Osteocyte (in vitro differentiated cells): ENCODE data around the gene RAP1GAP2. TPM values are rescaled to one million over a fixed set of nuclear protein-coding genes. Genes with fewer than 3 reads are reported as not detected.

Experiments
- DNase-seq: peaks from one replicate; pipeline ENCODE4 v3.0.0; 2021; ENCODE audit warnings: mixed read lengths; ENCODE audit not compliant: unreplicated experiment; ENCODE audit errors: extremely low spot score
- H3K27ac Mint-ChIP-seq: one replicate; pipeline ENCODE4 v1.8.0; 2021; ENCODE audit warnings: mild to moderate bottlenecking, mixed read lengths; ENCODE audit not compliant: unreplicated experiment
- H3K27me3 Mint-ChIP-seq: one replicate; pipeline ENCODE4 v1.8.0; 2021; ENCODE audit warnings: mixed read lengths; ENCODE audit not compliant: unreplicated experiment
- H3K36me3 Mint-ChIP-seq: one replicate; pipeline ENCODE4 v1.8.0; 2021; ENCODE audit warnings: mixed read lengths; ENCODE audit not compliant: unreplicated experiment
- H3K4me1 Mint-ChIP-seq: one replicate; pipeline ENCODE4 v1.8.0; 2021; ENCODE audit warnings: mixed read lengths; ENCODE audit not compliant: unreplicated experiment
- H3K4me3 Mint-ChIP-seq: one replicate; pipeline ENCODE4 v1.8.0; 2021; ENCODE audit warnings: mild to moderate bottlenecking, moderate library complexity, mixed read lengths; ENCODE audit not compliant: unreplicated experiment
- H3K9me3 Mint-ChIP-seq: one replicate; pipeline ENCODE4 v1.8.0; 2021; ENCODE audit warnings: mixed read lengths; ENCODE audit not compliant: unreplicated experiment
- CTCF ChIP-seq: fragments of 200-600 bp; sonication (generic); IDR thresholded peaks from 2 replicates; pipeline ENCODE4 v1.5.0; 2021; ENCODE audit warnings: antibody characterized with exemption, mild to moderate bottlenecking, moderate library complexity
- total RNA-seq: library from RNA; stranded (reverse); gene quantifications from 2 replicates; pipeline ENCODE4 v1.2.1, GENCODE V29; 2021

RAP1GAP2 gene
- total RNA-seq, 1 donor from 2014 or later, result 6.3 TPM

GRCh38 chr17:2901582-2901981 lies 105.3 kb downstream of the RAP1GAP2 start:
- Mint-ChIP-seq H3K27ac (no peak overlapping the region), H3K4me3 (no peak overlapping the region), H3K9me3 (no peaks in the 10 kb centered on the region), H3K27me3 (no peaks in the 10 kb centered on the region), H3K36me3 (no peaks in the 10 kb centered on the region), H3K4me1 (no peaks in the 10 kb centered on the region)
- TF ChIP-seq CTCF, result no peak
- DNase-seq, result no peak

GRCh38 chr17:2902546-2902945 lies 106.3 kb downstream of the RAP1GAP2 start:
- DNase-seq, result no peak
- H3K27me3 Mint-ChIP-seq, result no peaks in the 10 kb centered on the region
- H3K4me3 Mint-ChIP-seq, result no peak overlapping the region
- no peak for TF ChIP-seq CTCF
- H3K4me1 Mint-ChIP-seq, result no peaks in the 10 kb centered on the region
- no peaks in the 10 kb centered on the region for H3K36me3 Mint-ChIP-seq
- no peak overlapping the region for H3K27ac Mint-ChIP-seq
- peaks cover 5% of the 10 kb centered on the region for H3K9me3 Mint-ChIP-seq

GRCh38 chr17:2903193-2903974 lies 107.1 kb downstream of the RAP1GAP2 start:
- Mint-ChIP-seq H3K9me3 (peaks cover 5% of the 10 kb centered on the region), H3K27me3 (no peaks in the 10 kb centered on the region), H3K36me3 (no peaks in the 10 kb centered on the region), H3K4me1 (peaks cover 2% of the 10 kb centered on the region), H3K27ac (no peak overlapping the region), H3K4me3 (no peak overlapping the region)
- DNase-seq, result no peak
- TF ChIP-seq CTCF, result no peak

DNA sequence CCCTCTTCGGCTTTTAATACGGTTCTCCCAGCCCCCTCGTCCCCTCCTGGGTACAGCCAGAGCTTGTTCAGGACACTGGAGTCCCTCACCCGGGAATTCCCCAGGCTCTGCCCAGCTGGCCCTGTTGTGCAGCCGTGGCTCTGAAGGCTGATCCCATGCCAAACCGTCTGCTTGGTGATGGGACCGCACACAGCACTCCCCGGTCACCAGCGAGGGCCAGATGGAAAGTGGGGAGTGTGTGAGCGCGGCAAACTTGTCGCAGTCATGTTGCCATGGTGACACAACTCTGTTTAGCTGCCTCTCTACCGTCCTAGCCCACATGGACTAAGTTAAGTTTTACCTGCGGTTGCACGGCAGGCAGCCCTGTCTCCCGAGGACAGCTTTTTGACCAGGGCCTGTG lies 107.9 kb downstream of the RAP1GAP2 start:
- no peaks in the 10 kb centered on the region for H3K27me3 Mint-ChIP-seq
- TF ChIP-seq CTCF, result no peak

GRCh38 chr17:2905269-2905668 lies 109.0 kb downstream of the RAP1GAP2 start:
- no peak for TF ChIP-seq CTCF
- Mint-ChIP-seq H3K9me3 (peaks cover 5% of the 10 kb centered on the region), H3K27me3 (no peaks in the 10 kb centered on the region), H3K27ac (no peak overlapping the region), H3K36me3 (no peaks in the 10 kb centered on the region), H3K4me1 (peaks cover 17% of the 10 kb centered on the region), H3K4me3 (no peak overlapping the region)
- no peak for DNase-seq

More for the DNA sequence above, 107.9 kb downstream of the RAP1GAP2 start:
- no peak overlapping the region for H3K4me3 Mint-ChIP-seq
- peaks cover 5% of the 10 kb centered on the region for H3K9me3 Mint-ChIP-seq
- H3K4me1 Mint-ChIP-seq, result peaks cover 5% of the 10 kb centered on the region
- H3K36me3 Mint-ChIP-seq, result no peaks in the 10 kb centered on the region
- DNase-seq, result no peak
- H3K27ac Mint-ChIP-seq, result no peak overlapping the region
